Esophagus (tissue), 2 donors: ENCODE data around the gene RPL13. TPM values are rescaled to one million over a fixed set of nuclear protein-coding genes. Genes with fewer than 3 reads are reported as not detected.
A peak's percentile ranks its signal among the peaks of the same experiment; 100 is the strongest.

ENCODE experiments used
- H3K27ac ChIP-seq, 2 donors: one replicate each; pipeline ENCODE4 v1.5.1; 2013; ENCODE audit warnings: low read depth in 2 of 2, mild to moderate bottlenecking in 2 of 2, inconsistent platforms in 1 of 2, low read length in 1 of 2, moderate library complexity in 1 of 2
- H3K27me3 ChIP-seq, 2 donors: one replicate each; pipeline ENCODE4 v1.6.1; 2013; ENCODE audit warnings: low read length in 2 of 2, control low read depth in 1 of 2, mild to moderate bottlenecking in 1 of 2; ENCODE audit not compliant: insufficient read depth in 2 of 2, control insufficient read depth in 1 of 2
- H3K36me3 ChIP-seq, 2 donors: one replicate each; pipeline ENCODE4 v1.6.1; 2013; ENCODE audit warnings: low read length in 1 of 2; ENCODE audit not compliant: control insufficient read depth in 2 of 2, insufficient read depth in 2 of 2
- H3K4me1 ChIP-seq, 2 donors: one replicate each; pipeline ENCODE4 v1.6.1; 2013; ENCODE audit warnings: low read length in 1 of 2; ENCODE audit not compliant: control insufficient read depth in 2 of 2, insufficient read depth in 2 of 2
- H3K4me3 ChIP-seq, 2 donors: one replicate each; pipeline ENCODE4 v1.5.1; 2013; ENCODE audit warnings: low read length in 2 of 2, mild to moderate bottlenecking in 2 of 2, low read depth in 1 of 2, moderate library complexity in 1 of 2
- H3K9me3 ChIP-seq, 2 donors: one replicate each; pipeline ENCODE4 v1.6.1; 2013; ENCODE audit warnings: mild to moderate bottlenecking in 2 of 2, low read depth in 1 of 2, low read length in 1 of 2, moderate library complexity in 1 of 2; ENCODE audit not compliant: control insufficient read depth in 2 of 2, insufficient read depth in 1 of 2
- WGBS, 2 donors: extraction: QIAGEN DNeasy Blood & Tissue Kit; methylation state at CpG; one replicate each; pipeline ENCODE4 v1.1.7; 2013; 5-methylcytosine and 5-hydroxymethylcytosine counted together
- polyA plus RNA-seq, 2 donors: library from polyadenylated mRNA; stranded (reverse); fragments of 200-250 nt; gene quantifications; one replicate each; pipeline ENCODE4 v1.2.3, GENCODE V29; 2013
- donor health status: healthy with polysubstance abuse.
- donor health status: Bipolar disorder and iron deficiency.

Gene RPL13
- polyA plus RNA-seq, 2 donors: 4,316 to 5,851 TPM

DNA sequence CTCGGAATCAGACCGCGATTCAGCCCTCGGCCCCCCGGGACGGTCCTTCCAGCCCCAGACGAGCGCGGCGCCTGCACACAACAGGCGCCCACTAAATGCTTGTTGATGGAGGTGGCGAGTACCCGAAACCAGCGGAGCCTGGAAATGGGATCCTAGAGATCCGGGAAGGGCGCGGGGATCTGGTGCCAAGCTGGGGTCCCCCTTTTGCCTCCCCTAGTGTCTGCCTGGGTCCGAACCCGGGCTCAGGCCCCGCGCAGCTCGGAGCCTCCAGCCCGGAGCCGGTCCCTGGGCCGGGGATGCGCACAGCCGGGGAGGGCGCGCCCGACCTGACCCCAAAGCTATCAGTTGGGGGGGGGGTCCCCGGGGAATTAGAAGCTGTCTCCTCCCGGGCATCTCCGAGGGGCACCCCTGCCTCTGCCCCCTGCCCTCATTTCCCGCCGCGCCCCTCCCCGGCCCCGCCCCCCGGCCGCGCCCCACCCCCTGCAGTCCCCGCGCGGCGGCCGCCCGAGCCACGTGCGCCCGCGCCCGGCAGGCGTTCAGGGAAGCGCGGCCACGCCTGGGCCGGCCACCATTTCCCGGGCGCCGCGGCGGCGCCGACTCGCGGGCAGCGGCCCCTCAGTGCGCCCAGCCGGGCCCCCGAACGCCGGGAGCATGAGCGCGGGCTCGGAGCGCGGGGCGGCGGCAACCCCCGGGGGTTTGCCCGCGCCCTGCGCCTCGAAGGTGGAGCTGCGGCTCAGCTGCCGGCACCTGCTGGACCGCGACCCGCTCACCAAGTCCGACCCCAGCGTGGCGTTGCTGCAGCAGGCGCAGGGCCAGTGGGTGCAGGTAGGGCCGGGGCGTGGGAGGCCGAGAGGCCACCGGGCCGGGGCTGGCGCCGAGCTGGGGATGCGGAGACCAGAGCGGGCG, 15.0 kb downstream of the RPL13 start, which contains the start of gene CPNE7:
Gene CPNE7, plus strand, starts transcription at position 512 of the 906 bp plus-strand sequence. Its CDS starts 140 bp downstream, at position 652.
- H3K27me3 ChIP-seq: peaks cover 0 to 9% of the 10 kb centered on the region in 2 donors
- no peak within 1 kb of the TSS for H3K27ac ChIP-seq
- H3K4me1 ChIP-seq: peaks cover 6 to 21% of the 10 kb centered on the region in 2 donors
- no peaks in the 10 kb centered on the region for H3K36me3 ChIP-seq
- 2% methylated on average over 53 to 103 of the region's 103 CpGs for WGBS, 2 donors
- peak within 1 kb of the TSS; percentile 40 to 50 for H3K4me3 ChIP-seq
- H3K9me3 ChIP-seq: peaks cover 0 to 3% of the 10 kb centered on the region in 2 donors

DNA sequence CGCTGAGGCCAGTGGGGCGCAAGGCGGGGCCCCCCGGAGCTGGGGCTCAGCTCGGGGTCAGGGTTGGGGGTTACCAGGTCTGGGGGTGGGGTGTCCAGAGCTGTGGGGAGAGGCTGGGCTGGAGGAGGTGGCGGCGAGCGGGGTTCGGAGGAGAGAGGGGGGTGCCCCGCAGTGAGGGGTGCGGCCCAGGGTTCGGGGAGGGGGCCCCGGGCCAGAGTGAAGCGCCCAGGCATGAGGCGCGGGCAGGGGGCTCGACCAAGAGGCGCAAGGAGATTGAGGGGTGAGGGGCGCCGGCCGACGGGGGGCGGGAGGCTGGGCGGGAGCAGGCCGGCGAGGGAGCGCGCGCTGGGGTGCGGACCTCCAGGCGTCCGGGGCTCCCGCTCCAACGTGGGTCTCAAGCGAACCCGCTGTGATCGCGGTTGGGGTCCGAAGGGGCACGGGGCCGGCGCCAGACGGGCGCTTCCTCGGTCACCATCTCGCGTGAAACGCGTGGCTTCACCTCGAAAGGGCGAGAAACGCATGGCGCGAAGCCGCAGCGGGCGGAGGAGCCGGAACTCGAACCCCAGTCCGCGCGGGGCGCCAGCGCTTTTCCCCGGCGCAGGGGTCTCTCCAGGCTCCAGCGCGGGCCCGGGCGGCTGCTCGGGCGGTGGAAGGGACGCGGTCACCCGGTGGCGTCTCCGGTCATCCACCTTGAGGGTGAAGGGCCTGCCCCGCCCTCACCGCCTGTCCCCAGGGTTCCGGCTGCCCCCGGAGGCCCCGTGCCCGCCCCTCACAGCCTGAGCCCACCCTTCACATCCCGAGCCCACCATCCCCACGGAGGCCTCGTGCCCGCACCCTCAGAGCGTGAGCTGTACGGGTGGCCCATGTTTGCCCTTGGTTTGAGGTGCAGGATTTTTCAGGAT, 15.9 kb downstream of the RPL13 start:
- H3K4me3 ChIP-seq: peak overlapping the region; percentile 40 to 50
- H3K9me3 ChIP-seq: peaks cover 0 to 3% of the 10 kb centered on the region in 2 donors
- peaks cover 0 to 9% of the 10 kb centered on the region in 2 donors for H3K27me3 ChIP-seq
- H3K36me3 ChIP-seq: no peaks in the 10 kb centered on the region
- 30 to 31% methylated on average over 71 to 89 of the region's 89 CpGs for WGBS, 2 donors
- no peak overlapping the region for H3K27ac ChIP-seq
- H3K4me1 ChIP-seq: peaks cover 6 to 21% of the 10 kb centered on the region in 2 donors

DNA sequence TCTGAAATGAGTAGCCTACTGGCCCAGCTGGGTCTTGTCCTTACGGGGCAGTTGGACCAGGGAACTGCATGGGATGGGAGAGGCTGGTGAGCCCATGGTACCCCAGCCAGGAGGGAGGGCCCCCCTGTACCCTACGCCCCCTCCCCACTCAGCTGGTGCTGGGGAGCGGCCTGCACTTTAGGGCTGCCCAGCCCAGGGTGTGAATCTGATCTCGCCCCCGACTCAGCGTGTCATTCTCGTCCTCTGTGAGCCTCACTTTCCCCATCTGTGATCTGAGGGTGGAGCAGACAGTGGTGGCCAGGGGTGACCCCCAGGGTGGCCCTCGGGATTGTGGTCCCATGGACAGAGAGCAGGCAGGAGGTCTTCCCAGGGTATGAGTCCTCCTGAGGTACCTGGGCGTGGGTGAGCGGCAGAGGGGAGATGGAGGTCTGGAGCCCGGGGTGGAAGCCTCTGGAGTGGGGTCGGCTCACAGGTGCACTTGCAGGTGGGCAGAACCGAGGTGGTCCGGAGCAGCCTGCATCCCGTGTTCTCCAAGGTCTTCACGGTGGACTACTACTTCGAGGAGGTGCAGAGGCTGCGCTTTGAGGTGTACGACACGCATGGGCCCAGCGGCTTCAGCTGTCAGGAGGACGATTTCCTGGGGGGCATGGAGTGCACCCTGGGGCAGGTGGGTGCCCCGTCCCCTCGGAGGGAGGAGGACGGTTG, 16.7 kb downstream of the RPL13 start:
- no peak overlapping the region for H3K27ac ChIP-seq
- no peak overlapping the region for H3K4me3 ChIP-seq
- 88 to 89% methylated on average over 24 to 25 of the region's 25 CpGs for WGBS, 2 donors

DNA sequence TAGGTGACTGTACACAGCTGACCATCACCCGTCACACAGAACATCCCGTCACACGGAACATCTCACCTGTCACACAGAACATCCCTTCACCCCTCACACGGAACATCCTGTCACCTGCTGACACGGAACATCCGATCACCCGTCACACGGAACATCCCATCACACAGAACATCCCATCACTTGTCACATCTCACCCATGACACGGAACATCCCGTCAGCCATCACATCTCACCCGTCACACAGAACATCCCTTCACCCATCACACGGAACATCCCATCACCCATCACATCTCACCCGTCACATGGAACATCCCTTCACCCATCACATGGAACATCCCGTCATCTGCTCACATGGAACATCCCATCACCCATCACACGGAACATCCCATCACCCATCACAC, 18.9 kb downstream of the RPL13 start:
- peaks cover 6 to 26% of the 10 kb centered on the region in 2 donors for H3K4me1 ChIP-seq
- WGBS, 2 donors: 89 to 91% methylated on average over 15 of the region's 15 CpGs
- peaks cover 0 to 3% of the 10 kb centered on the region in 2 donors for H3K9me3 ChIP-seq
- H3K36me3 ChIP-seq: no peaks in the 10 kb centered on the region
- peaks cover 0 to 9% of the 10 kb centered on the region in 2 donors for H3K27me3 ChIP-seq
- H3K27ac ChIP-seq: no peak overlapping the region
- no peak overlapping the region for H3K4me3 ChIP-seq

More for the DNA sequence above, 16.7 kb downstream of the RPL13 start:
- Histone ChIP-seq H3K27me3 (peaks cover 0 to 9% of the 10 kb centered on the region in 2 donors), H3K36me3 (no peaks in the 10 kb centered on the region), H3K9me3 (peaks cover 0 to 3% of the 10 kb centered on the region in 2 donors), H3K4me1 (peaks cover 6 to 20% of the 10 kb centered on the region in 2 donors)

DNA sequence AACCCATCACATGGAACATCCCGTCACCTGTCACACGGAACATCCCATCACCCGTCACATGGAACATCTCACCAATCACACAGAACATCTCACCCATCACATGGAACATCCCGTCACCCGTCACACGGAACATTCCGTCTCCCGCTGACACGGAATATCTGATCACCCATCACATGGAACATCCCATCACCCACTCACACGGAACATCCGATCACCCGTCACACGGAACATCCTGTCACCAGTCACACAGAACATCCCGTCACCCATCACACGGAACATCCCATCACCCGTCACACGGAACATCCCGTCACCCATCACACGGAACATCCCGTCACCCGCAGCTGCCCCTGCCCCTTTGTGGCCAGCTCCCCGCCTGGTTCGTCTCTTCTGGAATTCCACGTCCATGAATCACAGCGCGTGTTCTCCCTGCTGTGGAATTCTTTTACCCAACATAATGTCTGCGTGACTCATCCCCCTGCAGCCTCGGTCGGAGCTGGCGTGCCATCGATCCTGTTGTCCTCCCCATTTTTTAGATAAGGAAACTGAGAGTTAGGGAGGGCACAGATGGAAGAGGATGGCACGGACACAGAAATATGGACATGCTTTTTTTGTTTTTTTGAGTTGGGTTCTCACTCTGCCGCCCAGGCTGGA, 20.7 kb downstream of the RPL13 start:
- H3K4me1 ChIP-seq: peaks cover 1 to 12% of the 10 kb centered on the region in 2 donors
- WGBS, 2 donors: 82 to 87% methylated on average over 33 of the region's 33 CpGs
- H3K9me3 ChIP-seq: peaks cover 0 to 3% of the 10 kb centered on the region in 2 donors
- no peaks in the 10 kb centered on the region for H3K36me3 ChIP-seq
- H3K27ac ChIP-seq: no peak overlapping the region
- peaks cover 0 to 4% of the 10 kb centered on the region in 2 donors for H3K27me3 ChIP-seq
- H3K4me3 ChIP-seq: no peak overlapping the region

DNA sequence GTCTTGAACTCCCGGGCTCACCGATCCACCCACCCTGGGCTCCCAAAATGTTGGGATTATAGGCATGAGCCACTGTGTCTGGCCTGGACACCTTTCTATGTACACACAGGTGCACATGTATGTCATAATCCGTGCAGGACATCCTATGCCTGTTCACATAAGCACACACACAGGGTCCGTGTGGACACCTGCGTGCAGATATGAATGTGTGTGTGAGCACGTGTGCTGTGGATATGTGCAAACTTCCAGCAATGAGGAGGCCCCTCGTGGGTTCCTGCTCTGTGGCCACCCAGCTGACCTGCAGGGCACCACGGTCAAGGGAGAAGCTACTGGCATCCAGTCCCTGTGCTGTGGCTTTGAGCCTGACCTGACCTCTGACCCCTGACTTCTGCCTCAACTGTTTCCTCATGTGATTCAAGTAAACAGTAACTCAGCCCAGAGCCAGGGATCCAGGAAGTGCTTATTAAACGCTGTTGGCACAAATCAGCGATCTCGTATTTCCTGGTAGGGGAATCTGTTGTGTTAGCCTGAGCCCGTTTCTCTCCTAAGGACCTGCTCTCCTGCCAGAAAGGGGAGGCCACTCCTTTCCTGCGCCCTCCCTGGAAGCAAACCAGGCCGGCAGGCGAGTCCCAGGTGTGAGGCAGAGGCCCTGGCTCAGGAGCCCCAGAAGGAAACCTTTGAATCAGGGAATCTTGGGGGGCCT, 21.5 kb downstream of the RPL13 start:
- peak overlapping the region; percentile 32 to 82 for H3K27ac ChIP-seq
- H3K36me3 ChIP-seq: no peaks in the 10 kb centered on the region
- H3K9me3 ChIP-seq: no peaks in the 10 kb centered on the region
- no peak overlapping the region for H3K4me3 ChIP-seq
- WGBS, 2 donors: 54 to 60% methylated on average over 15 of the region's 15 CpGs
- H3K27me3 ChIP-seq: no peaks in the 10 kb centered on the region
- H3K4me1 ChIP-seq: peaks cover 0 to 11% of the 10 kb centered on the region in 2 donors

DNA sequence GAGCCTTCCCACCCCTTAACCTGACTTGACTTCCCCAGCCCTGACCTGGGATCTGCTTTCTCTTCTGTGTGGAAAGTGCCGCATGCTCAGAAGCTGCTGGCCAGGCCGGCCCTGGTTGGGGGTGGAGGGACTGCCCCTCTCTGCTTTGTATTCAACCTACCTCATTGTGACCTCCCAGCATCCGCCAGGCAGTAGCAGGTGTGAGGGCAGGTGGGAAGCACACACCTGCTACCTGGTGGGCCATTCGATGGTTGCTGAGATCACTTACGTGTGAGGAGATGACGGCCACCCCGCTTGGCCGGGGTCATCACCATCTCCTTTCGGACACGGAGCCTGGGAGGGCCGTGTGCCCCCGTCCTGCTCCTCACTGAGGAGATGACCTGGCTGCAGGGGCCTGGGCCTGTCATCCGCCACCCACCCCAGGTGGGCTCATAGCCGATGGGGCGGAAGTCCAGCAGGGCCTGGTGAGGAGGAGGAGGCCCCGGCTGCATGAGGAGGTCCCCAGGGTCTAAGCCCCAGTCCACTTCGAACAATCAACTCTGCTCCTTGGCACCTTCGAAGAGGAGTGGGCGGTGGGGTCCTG, 22.2 kb downstream of the RPL13 start:
- Histone ChIP-seq H3K27ac (peak overlapping the region; percentile 32 to 82), H3K9me3 (no peaks in the 10 kb centered on the region), H3K27me3 (no peaks in the 10 kb centered on the region), H3K36me3 (no peaks in the 10 kb centered on the region), H3K4me3 (no peak overlapping the region), H3K4me1 (peaks cover 0 to 11% of the 10 kb centered on the region in 2 donors)
- 89 to 92% methylated on average over 19 of the region's 19 CpGs for WGBS, 2 donors

DNA sequence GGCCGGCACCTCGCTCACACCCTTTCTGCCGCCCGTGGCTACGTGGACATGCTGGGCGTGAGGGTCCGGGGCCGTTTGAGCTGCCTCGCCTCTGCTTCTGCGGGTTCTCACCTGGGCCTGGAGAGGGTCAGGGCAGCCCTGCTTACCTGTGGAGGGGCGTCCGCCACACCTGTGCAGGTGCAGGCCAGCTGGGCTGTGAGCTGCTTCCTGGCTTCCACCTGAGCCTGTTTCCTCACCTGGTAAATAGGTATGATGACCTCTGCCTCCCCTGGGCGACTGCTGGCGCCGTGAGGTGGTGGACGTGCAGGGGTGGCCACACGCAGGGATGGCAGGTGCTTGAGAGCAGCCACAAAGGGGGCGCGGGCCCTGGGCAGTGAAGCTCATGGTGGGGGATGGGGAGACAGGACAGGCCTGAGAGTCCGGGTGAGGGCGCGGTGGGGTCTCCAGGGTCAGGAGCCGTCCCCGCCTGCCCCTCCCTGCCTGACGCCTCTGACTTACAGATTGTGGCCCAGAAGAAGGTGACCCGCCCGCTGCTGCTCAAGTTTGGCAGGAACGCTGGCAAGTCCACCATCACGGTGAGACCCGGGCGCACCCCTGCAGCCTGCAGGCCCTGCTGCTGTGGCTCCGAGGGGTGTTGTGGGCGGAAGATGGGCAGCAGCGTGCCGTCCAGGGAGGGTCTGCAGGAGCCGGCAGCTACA, 22.9 kb downstream of the RPL13 start:
- Histone ChIP-seq H3K4me1 (peaks cover 0 to 11% of the 10 kb centered on the region in 2 donors), H3K27ac (no peak overlapping the region), H3K4me3 (no peak overlapping the region), H3K27me3 (no peaks in the 10 kb centered on the region), H3K9me3 (no peaks in the 10 kb centered on the region), H3K36me3 (no peaks in the 10 kb centered on the region)
- 87 to 91% methylated on average over 35 to 36 of the region's 36 CpGs for WGBS, 2 donors
